AG04450 (cell line): ENCODE data around the gene RIN3. TPM values are rescaled to one million over a fixed set of nuclear protein-coding genes. Genes with fewer than 3 reads are reported as not detected.

Experiments used
- CTCF ChIA-PET: fragments of 300-600, 350-600 bp; formaldehyde crosslinking; extraction: SDS; loops from one replicate; lab custom pipeline; 2022; ENCODE audit warnings: antibody characterized with exemption, inconsistent platforms; lab: Charles Lee
- POLR2A ChIA-PET: fragments of 350-600 bp; formaldehyde crosslinking; extraction: SDS; loops from one replicate; lab custom pipeline; 2021; ENCODE audit warnings: antibody characterized with exemption, inconsistent platforms; lab: Yijun Ruan, JAX
- DNase-seq: peaks from one replicate; pipeline ENCODE4 v3.0.0-alpha.2; 2011; ENCODE audit warnings: low read depth, low spot score
- H3K27ac ChIP-seq: one replicate; pipeline ENCODE4 v1.5.1; 2012; ENCODE audit warnings: low read depth, low read length, control low read depth
- H3K27me3 ChIP-seq: one replicate; pipeline ENCODE4 v1.6.0; 2012; ENCODE audit warnings: low read length; ENCODE audit not compliant: control insufficient read depth, insufficient read depth
- H3K4me3 ChIP-seq: 2 replicates; pipeline ENCODE4 v1.5.1; 2011; ENCODE audit warnings: mild to moderate bottlenecking, low read depth, low read length, control low read depth
- H3K9me3 ChIP-seq: 2 replicates; pipeline ENCODE4 v1.5.1; 2012; ENCODE audit warnings: low read length; ENCODE audit not compliant: control insufficient read depth, insufficient read depth
- polyA plus RNA-seq: library from polyadenylated mRNA; depleted of rRNA; stranded (reverse); fragments of >200 nt; gene quantifications from 2 replicates; pipeline ENCODE4 v1.2.3, GENCODE V29; 2011
- TF ChIP-seq, protein P1 (sequence below): IDR thresholded peaks from 2 replicates; pipeline ENCODE4 v1.5.1; 2011; ENCODE audit warnings: low read depth, low read length, control low read depth, inconsistent platforms

Gene RIN3
- polyA plus RNA-seq, 1 experiment, result 3.7 TPM

DNA sequence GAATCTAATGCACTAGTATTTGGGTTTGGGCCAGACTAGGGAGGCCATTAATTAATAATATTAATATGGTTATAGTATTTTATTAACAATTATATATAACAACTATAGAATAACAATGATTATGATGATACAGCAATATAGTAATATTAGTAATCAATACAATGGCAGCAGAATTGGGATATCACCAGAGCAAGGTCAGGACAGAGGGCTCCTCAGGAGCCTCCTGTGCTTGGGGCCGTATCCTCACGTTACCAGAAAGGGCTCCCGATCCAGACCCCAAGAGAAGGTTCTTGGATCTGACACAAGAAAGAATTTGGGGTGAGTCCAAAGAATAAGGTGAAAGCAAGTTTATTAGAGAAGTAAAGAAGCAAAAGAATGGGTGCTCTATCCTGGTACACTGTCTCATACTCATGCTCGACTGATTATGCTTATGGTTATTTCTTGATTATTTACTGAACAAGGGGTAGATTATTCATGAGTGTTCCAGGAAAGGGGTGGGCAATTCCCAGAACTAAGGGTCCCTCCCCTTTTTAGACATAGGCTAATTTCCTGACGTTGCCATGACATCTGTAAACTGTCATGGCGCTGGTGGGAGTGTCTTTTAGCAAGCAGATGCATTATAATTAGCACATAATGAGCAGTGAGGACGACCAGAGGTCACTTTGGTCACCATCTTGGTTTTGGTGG is 61.6 kb downstream of the RIN3 start:
- no peak overlapping the region for H3K4me3 ChIP-seq
- no peaks in the 10 kb centered on the region for H3K27me3 ChIP-seq
- no peak overlapping the region for H3K27ac ChIP-seq
- no peaks in the 10 kb centered on the region for H3K9me3 ChIP-seq
- TF ChIP-seq, protein P1, sequence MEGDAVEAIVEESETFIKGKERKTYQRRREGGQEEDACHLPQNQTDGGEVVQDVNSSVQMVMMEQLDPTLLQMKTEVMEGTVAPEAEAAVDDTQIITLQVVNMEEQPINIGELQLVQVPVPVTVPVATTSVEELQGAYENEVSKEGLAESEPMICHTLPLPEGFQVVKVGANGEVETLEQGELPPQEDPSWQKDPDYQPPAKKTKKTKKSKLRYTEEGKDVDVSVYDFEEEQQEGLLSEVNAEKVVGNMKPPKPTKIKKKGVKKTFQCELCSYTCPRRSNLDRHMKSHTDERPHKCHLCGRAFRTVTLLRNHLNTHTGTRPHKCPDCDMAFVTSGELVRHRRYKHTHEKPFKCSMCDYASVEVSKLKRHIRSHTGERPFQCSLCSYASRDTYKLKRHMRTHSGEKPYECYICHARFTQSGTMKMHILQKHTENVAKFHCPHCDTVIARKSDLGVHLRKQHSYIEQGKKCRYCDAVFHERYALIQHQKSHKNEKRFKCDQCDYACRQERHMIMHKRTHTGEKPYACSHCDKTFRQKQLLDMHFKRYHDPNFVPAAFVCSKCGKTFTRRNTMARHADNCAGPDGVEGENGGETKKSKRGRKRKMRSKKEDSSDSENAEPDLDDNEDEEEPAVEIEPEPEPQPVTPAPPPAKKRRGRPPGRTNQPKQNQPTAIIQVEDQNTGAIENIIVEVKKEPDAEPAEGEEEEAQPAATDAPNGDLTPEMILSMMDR, result no peak
- ChIA-PET CTCF (no interaction called here), POLR2A (no interaction called here)
- no peak for DNase-seq

DNA sequence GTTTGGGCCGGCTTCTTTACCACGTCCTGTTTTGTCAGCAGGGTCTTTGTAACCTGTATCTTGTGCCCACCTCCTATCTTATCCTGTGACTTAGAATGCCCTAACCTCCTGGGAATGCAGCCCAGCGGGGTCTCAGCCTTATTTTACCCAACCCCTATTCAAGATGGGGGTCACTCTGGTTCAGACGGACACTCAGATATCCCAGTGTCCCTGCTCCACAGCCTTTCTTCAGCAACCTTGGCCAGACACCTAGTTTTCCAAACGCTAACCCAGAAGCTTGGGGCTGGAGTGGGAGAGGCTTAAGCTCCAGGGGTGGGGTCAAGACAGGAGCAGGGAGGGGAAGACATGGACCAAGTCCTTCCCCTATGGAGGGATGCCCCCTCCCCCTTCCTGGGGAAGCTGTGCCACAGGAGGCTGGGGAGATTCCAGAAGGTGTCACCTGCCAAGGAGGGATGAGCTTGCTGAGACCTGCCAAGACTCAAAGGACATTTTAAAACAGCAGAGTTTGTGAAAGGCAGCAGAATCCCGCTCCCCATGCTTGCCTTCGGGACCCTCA is 62.2 kb downstream of the RIN3 start:
- POLR2A ChIA-PET, result no interaction called here

DNA sequence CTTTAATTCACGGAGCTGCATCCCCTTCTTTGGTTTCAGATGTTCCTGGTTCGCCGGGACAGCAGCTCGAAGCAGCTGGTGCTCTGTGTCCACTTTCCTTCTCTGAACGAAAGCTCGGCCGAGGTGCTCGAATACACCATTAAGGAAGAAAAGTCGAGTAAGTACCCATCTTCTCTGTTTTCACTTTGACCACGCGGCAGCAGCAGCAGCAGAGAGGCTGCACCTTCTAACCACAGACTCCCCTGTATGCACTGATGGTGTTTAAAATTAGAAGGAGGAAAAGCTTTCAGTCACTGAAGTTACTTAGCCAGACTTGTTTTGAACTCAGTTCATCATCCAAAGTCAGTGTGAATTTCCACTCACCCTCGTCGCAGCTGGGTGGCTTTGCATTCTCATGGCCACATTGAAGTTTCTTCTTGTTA is 63.8 kb downstream of the RIN3 start:
- ChIA-PET CTCF (interaction anchor here (1.1 to 1.3 kb wide), 2 partner anchors 19 to 471 kb away, joined by 3 to 4 read pairs; partner anchors contain the start of gene ATXN3), POLR2A (interaction anchor here (0.6 to 1.2 kb wide), 4 partner anchors 8 to 151 kb away, joined by 3 to 4 read pairs (median 4); no protein-coding TSS in a partner anchor)
- no peak for DNase-seq
- Histone ChIP-seq H3K4me3 (no peak overlapping the region), H3K27me3 (no peaks in the 10 kb centered on the region), H3K27ac (no peak overlapping the region), H3K9me3 (no peaks in the 10 kb centered on the region)
- TF ChIP-seq, protein P1, result no peak

More for the DNA sequence above, 62.2 kb downstream of the RIN3 start:
- no peak overlapping the region for H3K4me3 ChIP-seq
- DNase-seq, result no peak
- H3K27me3 ChIP-seq, result no peaks in the 10 kb centered on the region
- TF ChIP-seq, protein P1, result no peak
- H3K9me3 ChIP-seq, result no peaks in the 10 kb centered on the region
- CTCF ChIA-PET, result no interaction called here
- H3K27ac ChIP-seq, result no peak overlapping the region

DNA sequence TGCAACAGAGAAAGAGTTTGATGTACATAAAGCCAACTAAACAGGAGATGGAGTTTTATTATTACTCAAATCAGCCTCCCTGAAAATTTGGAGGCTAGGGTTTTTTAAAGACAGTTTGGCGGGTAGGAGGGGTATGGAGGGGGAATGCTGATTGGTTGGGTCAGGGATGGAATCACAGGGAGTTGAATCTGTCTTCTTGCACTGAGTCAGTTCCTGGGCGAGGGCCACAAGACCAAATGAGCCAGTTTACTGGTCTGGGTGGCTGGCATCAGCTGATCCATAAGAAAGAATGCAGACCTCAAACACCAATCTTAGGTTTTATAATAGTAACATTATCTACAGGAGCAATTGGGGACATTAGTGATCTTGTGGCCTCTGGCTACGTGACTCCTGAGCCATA is 64.9 kb downstream of the RIN3 start:
- ChIA-PET POLR2A (no interaction called here), CTCF (no interaction called here)
- TF ChIP-seq, protein P1, result no peak
- no peaks in the 10 kb centered on the region; the same call in 1 of the 2 replicates for H3K9me3 ChIP-seq
- peak overlapping the region; percentile 39 for H3K27ac ChIP-seq
- no peak for DNase-seq
- H3K4me3 ChIP-seq, result no peak overlapping the region
- no peaks in the 10 kb centered on the region for H3K27me3 ChIP-seq

DNA sequence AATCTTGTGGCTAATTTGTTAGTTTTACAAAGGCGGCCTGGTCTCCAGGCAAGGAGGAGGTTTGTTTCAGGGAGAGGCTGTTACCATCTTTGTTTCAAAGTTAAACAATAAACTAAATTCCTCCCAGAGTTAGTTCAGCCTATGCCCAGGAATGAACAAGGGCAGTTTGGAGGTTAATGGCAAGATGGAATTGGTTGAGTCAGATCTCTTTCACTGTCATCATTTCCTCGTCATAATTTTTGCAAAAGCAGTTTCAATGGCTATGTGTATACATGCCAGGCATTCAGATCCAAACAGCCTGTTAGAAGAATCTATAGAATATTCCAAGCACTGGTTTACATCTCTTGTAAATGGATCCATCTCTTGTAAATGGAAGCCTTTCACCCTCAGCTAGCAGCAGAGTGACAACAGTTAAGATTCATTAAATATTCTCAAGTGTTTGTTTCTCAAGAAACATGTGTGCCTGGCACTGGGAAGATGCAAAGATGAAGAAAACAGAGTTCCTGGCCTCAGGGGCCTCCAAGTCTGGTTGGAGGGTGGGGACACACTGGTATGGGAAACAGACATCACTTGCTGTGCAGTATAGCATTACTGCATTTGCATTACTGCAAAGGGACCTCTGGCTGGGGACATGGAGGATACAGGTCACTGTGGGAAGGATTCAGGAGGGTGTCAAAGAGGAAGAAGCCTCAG is 65.8 kb downstream of the RIN3 start:
- Histone ChIP-seq H3K27ac (peak overlapping the region; percentile 75), H3K27me3 (no peaks in the 10 kb centered on the region), H3K9me3 (no peaks in the 10 kb centered on the region; the same call in 1 of the 2 replicates), H3K4me3 (no peak overlapping the region)
- TF ChIP-seq, protein P1, result no peak
- CTCF ChIA-PET, result no interaction called here
- POLR2A ChIA-PET, result no interaction called here
- no peak for DNase-seq
